ENCODE data around the gene NOB1.

GRCh38 chr16:69724414-69724873 lies 30.3 kb downstream of the NOB1 start:
- TF ChIP-seq CTCF (IDR thresholded peaks at IDR 0.05 in 2 of 3, conservative IDR thresholded peaks at IDR 0.05 in 1 of 3; ENCODE audit: borderline replicate concordance in 1 of 3, insufficient read depth in 1 of 3, low read depth in 2 of 3, low read length in 2 of 3) (no peak), SIN3A (IDR thresholded peaks at IDR 0.05; ENCODE audit: low read depth) (no peak), EGR1 (IDR thresholded peaks at IDR 0.05; ENCODE audit: low read depth) (no peak), ELF1 (IDR thresholded peaks at IDR 0.05; ENCODE audit: borderline replicate concordance, low read depth) (no peak), ZNF274 (IDR thresholded peaks at IDR 0.05; ENCODE audit: low read depth, low read length) (no peak), YY1 (IDR thresholded peaks at IDR 0.05; ENCODE audit: extremely low read depth, insufficient replicate concordance, low read depth, low read length) (no peak), REST (IDR thresholded peaks at IDR 0.05; ENCODE audit: low read depth) (no peak), POLR2AphosphoS5 (IDR thresholded peaks at IDR 0.05; ENCODE audit: low read depth, low read length) (no peak), MAX (IDR thresholded peaks at IDR 0.05) (no peak), ATF3 (IDR thresholded peaks at IDR 0.05) (no peak), EZH2 (IDR thresholded peaks at IDR 0.05) (no peak), RAD21 (IDR thresholded peaks at IDR 0.05; ENCODE audit: low read depth) (no peak), EZH2phosphoT487 (IDR thresholded peaks at IDR 0.05; ENCODE audit: borderline replicate concordance) (no peak)
